Activated naive CD4-positive, alpha-beta T cell (primary cell): Measurements from ENCODE around the gene NUDT16L1.

Source experiments
- DNase-seq, 4 experiments: peaks; one replicate each; lab custom pipeline; 2025; lab: John Stamatoyannopoulos, UW

Gene NUDT16L1

GRCh38 chr16:4663777-4664465 is 29.4 kb upstream of the NUDT16L1 start:
- no peak for DNase-seq

DNA sequence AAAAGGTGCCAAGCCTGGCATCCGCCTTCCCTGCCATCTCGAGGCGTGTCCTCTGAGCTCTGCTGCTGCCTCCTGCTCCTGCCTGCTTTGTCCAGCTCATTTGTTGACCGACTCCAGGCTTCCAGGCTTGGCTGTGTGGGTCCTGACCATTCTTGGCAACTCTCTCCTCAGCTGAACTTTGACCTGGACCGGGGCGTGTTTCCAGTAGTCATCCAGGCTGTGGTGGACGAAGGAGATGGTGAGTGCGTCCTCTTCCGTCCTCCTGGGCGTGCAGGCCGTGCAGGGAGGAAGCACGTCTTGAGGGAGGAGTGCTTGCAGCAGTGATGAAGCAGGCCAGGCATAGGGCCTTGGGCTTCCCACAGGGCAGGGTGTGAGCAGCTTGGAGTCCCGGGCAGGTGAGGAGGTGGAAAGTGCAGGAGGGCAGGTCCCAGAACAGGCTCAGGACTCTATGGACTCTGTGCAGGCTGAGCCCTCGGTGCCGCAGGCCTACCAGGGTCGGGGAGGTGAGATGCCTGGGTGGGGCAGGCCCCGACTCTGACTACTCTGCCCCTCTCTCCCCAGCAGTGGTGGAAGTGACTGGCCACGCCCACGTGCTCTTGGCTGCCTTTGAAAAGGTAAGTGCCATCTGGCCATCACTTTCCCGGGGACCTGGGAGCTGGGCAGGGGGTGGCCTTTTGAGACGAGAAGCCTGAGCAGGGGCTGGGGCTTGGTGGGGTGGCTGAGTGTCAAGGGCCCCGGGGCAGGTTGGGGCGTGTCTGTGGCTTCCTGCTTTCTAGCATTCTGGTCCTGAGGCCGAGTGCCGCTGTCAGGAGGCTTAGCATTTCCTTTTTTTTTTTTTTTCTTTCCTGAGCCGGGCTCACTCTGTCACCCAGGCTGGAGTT is 28.6 kb upstream of the NUDT16L1 start:
- peak in 2 of 4 experiments; percentile 27 to 45 for DNase-seq

- DNase-seq, result no peak
Measured at GRCh38 chr16:4666537-4667202, 26.7 kb upstream of the NUDT16L1 start.

DNA sequence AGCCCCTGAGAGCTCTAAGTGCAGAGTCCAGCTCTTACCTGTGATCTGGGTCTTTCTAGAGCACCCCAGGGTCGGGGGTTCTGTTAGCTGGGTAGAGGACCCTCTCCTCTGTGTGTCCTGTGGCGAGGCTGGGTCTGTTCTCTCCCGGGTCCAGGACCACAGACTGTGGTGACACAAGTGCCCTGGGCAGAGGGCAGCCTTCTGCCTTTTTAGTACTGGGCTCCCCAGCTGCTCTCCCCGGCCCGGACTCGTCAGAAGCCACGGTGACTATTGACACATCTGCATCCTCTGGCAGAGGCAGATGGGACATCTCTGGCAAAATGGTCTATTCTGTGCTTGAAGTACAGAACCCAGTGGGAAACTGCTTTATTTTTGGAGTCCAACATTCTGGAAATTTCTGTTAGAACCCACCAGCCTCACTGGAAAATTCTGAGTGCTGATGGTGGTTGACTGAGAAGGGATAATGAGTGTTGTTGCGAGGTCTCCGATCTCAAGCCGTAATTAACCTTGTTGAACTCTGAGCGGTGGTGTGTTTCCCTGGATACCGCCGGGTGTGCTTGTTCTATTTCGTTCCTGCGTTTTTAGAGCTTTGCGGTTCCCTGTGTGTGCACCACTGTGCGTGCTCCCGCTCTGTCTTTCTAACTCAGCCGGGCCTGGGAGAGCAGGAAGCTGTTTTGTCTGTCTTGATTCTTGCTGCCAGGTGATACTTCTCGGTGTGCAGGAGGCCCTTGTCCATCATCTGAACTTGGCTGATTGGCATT is 26.0 kb upstream of the NUDT16L1 start:
- no peak for DNase-seq

DNA sequence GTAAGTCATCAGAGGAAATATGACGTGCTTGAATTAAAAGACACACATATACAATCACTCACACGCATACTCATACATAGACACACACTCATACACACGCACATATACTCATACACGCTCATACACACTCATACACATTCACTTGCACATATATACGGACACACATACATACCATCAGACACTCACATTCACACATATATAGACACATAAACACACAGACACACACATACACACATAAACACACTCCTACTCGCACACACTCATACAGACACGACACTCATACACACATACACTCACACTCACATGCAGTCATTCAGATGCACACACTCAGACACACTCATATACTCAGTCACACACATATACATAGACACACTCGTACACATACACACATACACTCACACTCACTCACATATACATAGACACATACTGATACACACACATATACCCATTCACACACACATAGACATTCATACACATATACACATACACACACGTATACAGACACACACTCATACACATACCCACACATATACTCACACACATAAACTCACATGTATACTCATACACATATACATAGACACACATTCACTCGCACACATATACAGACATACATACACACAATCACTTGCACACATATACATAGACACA is 24.9 kb upstream of the NUDT16L1 start:
- no peak for DNase-seq

DNA sequence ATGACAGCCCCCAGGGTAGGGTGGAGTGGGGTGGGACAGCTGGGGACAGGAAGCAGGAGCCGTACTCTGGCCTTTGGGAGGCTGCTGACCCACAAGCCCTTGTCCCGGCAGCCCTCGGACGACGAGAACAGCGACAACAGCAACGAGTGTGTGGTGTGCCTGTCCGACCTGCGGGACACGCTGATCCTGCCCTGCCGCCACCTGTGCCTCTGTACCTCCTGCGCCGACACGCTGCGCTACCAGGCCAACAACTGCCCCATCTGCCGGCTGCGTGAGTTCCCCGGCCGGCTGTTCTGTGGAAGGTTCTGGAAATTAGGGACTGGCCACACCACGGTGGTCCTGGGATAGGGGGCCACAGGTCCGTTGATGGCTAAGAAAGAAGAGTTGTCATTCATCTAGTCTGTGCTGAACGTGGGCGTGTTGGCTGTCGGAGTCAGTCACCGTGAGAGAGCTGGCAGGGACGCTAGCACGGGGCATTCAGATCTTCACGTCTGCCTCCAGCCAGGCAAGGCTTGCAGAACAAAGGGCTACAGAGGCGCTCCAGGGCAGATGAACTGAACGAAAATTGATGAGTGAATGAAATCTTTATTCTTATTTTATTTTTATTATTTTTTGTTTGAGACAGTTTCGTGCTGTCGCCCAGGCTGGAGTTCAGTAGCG is 19.8 kb upstream of the NUDT16L1 start:
- DNase-seq, result no peak

DNA sequence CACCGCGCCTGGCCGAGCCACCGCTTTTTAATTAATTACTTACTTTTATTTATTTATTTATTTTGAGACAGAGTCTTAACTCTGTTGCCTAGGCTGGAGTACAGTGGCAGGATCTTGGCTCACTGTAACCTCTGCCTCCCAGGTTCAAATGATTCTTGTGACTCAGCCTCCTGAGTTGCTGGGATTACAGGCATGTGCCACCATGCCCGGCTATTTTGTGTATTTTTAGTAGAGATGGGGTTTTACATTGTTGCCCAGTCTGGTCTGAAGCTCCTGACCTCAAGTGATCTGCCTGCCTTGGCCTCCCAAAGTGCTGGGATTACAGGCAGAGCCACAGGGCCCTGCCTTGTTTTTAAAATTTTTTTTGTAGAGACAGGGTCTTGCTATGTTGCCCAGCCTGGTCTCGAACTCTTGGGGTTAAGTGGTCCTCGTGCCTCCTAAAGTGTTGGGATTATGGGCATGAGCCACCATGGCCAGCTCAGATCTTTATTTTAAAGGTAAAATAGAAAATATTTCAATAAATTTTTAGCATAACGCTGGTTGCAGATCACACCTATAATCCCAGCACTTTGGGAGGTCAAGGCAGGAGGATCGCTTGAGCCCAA is 18.3 kb upstream of the NUDT16L1 start:
- DNase-seq, result no peak

DNA sequence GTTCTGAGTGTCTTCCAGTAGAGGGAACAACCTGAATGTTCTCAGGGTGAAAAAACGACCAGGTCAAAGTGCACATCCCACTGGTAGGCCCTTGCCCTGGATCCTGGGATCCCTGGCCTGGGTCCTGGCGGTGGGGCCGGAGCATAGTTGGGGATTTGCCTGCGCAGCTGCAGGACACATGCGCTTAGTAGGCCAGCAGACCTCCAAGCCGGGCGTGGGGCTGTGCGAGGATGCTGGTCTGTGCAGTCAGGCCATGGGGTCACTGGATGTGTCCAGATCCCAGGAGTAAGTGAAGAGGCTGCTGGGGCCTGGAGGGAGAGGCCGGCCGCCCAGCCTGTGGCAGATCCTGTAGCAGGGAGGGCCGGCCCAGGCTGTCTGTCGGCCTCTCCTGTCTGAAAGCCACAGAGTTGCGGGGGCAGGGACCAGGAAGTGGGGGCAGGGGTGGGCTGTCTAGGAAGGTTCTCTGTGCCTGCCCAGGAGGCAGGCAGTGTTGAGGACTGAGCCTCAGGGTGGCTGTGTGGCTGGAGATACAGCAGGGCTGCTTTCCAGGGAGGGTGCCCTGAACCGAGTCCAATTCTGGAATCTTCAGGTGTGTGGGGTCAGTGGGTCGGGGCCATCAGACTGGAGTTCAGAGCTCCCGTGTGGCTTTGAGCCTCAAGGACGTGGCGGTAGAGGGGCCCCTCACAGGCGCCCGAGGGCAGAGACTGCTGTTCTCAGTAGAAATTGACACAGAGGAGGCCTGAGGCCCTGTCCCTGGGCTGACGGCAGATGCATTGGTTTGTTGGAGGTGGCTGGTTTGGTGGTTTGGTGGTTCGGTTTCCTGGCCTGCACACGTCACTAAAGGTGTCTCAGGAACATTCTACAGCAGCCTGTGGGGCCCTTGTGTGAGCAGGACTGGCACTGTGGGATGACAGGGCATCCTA is 17.2 kb upstream of the NUDT16L1 start:
- peak in 2 of 4 experiments; percentile 27 to 46 for DNase-seq

GRCh38 chr16:4676831-4677230 is 16.5 kb upstream of the NUDT16L1 start:
- DNase-seq, result no peak

DNA sequence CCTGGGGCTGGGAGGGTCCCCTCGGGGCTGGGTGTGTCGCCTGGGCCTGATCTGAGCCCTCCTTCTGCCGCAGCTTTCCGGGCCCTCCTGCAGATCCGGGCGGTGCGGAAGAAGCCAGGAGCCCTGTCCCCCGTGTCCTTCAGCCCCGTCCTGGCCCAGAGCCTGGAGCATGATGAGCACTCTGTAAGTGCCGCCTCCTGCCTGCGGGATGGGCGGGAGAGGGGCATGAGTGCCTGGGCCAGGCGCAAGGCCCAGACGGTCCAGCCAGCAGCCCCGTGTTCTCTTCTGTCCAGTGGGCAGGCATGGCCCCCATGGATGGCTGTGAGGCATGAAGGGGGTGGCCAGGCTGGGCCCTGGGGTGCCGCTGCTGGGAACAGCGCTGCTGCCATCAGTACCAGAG is 16.0 kb upstream of the NUDT16L1 start:
- DNase-seq, result no peak

DNA sequence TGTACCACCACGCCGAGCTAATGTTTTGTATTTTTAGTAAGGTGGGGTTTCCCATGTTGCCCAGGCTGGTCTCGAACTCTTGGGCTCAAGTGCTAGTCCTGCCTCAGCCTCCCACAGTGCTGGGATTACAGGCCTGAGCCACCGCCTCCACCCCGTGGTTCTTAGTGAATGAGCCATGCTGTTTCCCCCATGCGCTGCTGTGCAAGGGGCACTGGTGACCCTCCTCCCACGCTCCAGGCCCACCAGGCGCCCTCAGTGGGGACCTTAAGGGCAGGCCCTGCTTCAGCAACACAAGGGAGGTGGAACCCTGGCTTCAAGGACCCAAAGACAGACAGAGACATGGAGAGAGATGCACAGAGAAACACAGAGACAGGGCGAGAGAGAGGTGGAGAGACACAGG is 15.4 kb upstream of the NUDT16L1 start:
- DNase-seq, result no peak

DNA sequence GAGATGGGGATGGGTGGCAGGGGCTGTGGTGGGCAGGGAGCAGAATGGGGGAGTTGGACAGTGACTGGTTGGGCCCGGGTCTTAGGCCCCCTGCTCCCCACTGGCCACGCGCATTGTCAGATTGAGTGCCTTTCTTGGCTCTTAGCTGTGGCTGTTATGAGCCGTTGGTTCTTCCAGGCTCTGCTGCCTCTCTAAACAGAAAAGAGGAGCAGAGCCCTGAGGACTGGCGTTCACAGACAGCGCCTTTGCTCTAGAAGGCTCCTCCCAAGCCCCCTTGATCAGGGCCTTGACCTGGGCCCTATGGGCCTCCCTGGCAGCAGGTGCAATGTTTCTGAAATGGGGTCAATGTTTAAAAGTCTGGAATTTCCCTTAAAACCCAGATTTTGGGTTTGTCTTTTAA is 14.8 kb upstream of the NUDT16L1 start:
- DNase-seq, result no peak

- DNase-seq, result no peak
Measured at GRCh38 chr16:4679156-4679849, 14.1 kb upstream of the NUDT16L1 start.

DNA sequence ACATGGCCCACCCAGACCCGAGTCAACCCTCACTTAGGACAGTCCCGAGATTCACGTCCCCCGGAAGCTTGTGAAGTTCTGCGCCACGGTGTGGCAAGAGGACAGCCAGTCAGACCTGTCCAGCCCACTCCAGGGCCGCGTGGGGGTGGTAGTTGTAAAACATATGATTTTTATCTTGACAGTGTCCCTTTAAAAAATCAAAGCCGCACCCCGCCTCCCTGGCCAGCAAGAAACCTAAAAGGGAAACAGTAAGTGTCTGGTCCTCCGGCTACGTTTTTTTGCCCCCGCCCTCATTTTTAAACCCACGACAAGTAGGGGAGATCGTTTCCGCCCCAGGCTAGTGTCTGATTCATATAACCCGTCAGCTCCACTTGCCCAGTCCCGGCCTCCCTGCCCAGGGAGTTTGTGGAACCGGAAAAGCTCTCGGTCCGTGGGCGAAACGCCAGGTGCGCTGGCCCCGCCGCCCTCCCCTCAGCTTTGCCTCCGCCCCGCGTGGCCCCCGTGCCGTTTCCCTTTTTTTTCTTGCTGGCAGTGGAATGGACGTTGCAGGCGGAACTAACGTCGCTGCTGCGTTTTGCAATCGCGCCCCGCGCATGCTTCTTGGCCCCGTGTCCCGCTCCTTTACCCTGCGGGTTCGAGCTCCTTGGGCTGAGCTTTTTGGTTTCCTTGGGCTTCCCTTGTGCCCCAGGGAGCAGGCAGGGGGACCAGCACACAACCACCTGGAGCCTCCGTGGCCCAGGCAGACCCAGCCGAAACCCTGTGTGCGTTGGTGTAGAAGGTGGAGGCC is 13.3 kb upstream of the NUDT16L1 start:
- no peak for DNase-seq

DNA sequence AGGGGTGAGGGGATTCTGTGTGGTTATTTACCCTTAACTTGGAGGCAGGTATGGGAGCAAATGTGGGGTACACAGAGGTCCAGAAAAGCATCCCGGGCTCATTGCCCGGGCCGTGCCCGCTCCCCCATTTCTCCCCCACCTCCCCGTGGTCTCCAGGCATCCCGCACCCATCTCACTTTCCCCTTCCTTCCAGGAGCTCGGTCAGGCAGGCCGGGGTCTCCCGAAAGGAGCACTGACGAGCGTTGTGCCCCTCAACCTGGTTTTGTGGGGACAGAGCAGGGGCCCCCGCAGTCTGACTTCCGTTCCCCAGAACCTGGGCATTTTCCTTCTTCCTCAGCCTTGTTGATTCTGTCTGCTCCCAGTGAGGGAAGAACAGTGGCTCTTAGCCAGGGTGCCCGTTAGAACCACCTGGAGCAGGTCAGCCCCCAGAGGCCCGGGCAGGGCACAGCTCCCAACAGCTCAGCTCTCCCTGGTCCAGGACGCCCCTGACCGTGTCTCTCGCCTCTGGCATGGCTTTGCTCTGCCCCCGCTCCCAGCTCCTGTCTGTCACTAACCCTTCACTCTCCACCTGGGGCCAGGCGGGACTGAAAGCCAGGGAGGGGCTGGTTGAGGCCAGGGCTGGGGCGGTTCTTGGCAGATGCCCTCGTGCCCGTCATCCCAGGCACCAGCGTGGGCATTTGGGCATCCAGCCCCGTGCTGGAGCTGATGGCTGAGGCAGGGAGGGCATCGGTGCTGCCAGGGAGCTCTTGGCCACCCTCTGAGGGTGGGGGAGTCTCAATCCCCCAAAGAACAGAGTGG is 12.5 kb upstream of the NUDT16L1 start:
- no peak for DNase-seq

DNA sequence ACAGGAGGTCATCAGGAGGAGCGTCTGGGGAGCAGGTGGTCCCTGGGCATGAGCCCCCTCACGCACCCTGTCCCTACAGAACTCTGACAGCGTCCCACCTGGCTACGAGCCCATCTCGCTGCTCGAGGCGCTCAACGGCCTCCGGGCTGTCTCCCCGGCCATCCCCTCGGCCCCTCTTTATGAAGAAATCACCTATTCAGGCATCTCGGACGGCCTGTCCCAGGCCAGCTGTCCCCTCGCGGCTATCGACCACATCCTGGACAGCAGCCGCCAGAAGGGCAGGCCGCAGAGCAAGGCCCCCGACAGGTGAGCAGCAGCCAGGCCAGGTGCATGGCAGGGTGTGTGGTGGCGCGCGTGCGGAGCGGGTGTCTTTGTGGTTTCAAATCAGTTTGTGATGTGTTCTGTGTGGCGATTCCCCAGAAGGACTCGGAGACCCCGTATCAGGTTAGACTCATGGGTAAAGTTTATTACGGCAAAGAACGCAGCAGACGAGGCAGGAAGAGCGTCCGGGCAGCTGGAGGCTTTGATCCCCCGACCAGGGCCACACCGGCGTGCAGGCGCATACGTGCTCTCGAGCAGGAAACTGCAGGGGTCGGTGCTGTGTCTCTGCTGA is 11.8 kb upstream of the NUDT16L1 start:
- DNase-seq, result no peak

GRCh38 chr16:4682084-4682591 is 11.2 kb upstream of the NUDT16L1 start:
- no peak for DNase-seq
